RCC 7860 (cell line): ENCODE results near the gene SIK3.
A peak's percentile ranks its signal among the peaks of the same experiment; 100 is the strongest.
"Not testable (repeated sequence)": the region's sequence is repeated elsewhere in the genome, so short reads cannot be mapped to it uniquely, and the experiment has no call there.

ENCODE experiments used
- DNase-seq: peaks from one replicate; pipeline ENCODE4 v3.0.0-alpha.2; 2015; ENCODE audit warnings: low spot score
- FAIRE-seq: peaks from 2 replicates; lab custom pipeline; 2012; peaks lifted over from hg19 to GRCh38; lab: Jason Lieb, UNC

Gene SIK3

DNA sequence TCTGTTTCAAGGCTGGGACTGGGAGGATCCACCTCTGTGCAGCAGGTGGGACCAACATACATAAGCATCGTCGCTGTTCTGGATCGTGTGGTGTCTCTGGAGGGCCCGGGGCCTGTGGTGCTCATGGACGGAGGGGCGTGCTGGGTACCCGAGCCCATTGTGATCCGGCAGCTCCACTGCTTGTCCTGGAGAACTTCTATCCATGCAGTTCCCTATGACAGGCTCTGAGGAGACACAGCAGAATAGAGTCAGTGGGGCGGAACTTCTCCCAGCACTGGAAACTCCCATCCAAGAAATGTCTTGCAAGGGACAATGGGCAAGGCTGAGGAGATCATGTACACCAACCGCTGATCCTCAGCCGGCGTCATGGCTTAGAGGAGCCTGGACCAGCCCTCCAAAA is 249.2 kb downstream of the SIK3 start:
- no peak for FAIRE-seq

DNA sequence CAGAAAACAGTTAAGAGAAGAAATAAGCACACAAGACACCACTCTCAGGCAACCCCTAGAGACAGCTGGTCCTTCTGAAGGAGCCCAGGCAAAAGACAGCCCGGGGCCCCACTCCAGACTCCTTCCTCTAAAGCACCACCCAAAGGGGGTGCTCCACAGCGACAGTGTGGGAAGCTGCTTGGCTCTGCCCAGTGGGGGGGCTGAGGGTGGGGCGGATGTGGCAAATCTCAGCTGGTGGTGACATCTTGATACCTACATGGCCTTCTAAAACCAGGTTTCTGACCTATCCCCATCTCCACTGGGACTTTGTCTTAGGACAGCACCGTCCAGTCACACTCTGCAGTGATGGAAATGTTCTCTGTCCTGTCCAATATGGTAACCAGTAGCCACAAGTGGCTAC is 250.6 kb downstream of the SIK3 start:
- FAIRE-seq, result no peak
- no peak for DNase-seq

More for the DNA sequence above, 249.2 kb downstream of the SIK3 start:
- no peak for DNase-seq

GRCh38 chr11:116844722-116845121 is 253.5 kb downstream of the SIK3 start:
- no peak for DNase-seq
- no peak for FAIRE-seq

GRCh38 chr11:116843661-116844060 is 254.6 kb downstream of the SIK3 start:
- DNase-seq (no peak), FAIRE-seq (no peak)

- FAIRE-seq (no peak), DNase-seq (no peak)
Measured at GRCh38 chr11:116842909-116843308, 255.3 kb downstream of the SIK3 start.

GRCh38 chr11:116842117-116842516 is 256.1 kb downstream of the SIK3 start:
- FAIRE-seq (no peak), DNase-seq (no peak)

DNA sequence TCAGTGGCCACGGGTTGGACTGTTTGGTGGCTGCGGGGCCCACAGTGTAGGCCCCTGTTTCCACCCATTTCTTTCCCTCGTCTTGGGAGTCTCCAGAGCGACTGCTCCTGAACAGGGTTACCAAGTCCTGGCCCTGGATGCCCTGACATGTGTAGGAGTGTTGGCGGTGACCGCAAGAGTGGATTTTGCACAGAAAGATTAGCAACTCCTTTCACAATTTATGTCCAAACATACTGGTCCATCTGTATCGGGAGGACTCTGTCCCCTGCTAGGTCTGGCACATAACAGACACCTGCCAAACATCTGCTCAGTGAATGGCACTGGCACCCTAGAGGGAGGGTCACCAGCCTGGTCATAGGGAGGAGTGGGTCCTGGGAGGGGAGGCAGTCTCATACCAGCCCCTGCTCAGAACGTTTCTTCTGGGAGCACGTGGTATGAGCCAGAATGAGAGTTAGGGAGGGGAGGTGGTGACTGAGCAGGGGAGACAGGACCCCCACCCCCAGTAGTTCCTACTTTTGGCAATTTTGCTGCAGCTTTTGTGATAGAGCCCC is 257.4 kb downstream of the SIK3 start:
- FAIRE-seq, result no peak
- no peak for DNase-seq

DNA sequence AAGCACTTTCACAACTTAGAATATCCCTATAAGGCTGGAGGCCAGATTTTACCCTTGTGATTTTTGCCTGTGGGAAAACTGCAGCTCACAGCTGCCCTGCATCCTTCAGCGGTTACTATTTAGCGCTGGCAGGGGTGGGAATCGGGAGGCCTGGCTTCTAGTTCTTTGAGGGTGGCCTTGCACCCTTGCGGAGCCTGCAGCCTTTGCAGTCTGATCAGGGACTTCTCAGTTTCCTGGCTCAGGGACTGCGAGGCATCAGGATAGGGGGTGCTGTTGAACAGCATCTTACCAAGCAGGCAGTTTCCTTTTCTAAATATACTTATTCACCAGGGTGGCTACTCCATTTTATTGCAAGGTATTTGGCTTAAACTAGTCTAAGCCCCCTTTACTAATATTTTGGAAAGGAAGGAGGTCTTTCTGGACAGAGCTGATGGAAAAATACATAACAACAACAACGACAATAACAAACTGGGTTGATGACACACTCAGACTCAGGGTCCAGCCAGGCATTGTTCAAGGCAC is 257.9 kb downstream of the SIK3 start:
- FAIRE-seq, result no peak

GRCh38 chr11:116838321-116839084 is 259.7 kb downstream of the SIK3 start:
- FAIRE-seq, result no peak
- no peak for DNase-seq

More for the DNA sequence above, 257.9 kb downstream of the SIK3 start:
- DNase-seq, result no peak

GRCh38 chr11:116837231-116838091 is 260.8 kb downstream of the SIK3 start, which contains the start of gene APOA1:
APOA1 (minus strand) TSS chr11:116837622; CDS start chr11:116837387, 235 bp downstream.
- no peak for FAIRE-seq

GRCh38 chr11:116836632-116836991 is 261.6 kb downstream of the SIK3 start:
- FAIRE-seq, result no peak
- DNase-seq, result no peak

More at GRCh38 chr11:116837231-116838091, 260.8 kb downstream of the SIK3 start, which contains the start of gene APOA1:
- DNase-seq, result no peak

DNA sequence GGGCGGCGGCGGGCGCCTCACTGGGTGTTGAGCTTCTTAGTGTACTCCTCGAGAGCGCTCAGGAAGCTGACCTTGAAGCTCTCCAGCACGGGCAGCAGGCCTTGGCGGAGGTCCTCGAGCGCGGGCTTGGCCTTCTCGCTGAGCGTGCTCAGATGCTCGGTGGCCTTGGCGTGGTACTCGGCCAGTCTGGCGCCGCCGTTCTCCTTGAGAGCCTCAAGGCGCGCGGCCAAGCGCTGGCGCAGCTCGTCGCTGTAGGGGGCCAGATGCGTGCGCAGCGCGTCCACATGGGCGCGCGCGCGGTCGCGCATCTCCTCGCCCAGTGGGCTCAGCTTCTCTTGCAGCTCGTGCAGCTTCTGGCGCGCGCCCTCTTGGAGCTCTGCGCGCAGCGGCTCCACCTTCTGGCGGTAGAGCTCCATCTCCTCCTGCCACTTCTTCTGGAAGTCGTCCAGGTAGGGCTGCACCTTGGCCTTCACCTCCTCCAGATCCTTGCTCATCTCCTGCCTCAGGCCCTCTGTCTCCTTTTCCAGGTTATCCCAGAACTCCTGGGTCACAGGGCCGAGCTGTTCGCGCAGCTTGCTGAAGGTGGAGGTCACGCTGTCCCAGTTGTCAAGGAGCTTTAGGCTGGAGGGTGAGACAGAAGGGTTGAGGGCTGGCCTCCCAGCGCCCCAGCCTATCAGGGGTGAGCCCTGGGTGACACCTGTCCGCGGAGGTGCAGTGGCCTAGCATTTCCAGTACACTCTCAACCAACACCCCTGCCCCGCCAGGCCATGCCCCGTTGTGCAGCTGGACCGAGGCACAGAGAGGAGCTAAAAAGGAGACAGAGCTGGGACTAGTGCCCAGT is 262.2 kb downstream of the SIK3 start:
- FAIRE-seq (no peak), DNase-seq (peak; percentile 79)

DNA sequence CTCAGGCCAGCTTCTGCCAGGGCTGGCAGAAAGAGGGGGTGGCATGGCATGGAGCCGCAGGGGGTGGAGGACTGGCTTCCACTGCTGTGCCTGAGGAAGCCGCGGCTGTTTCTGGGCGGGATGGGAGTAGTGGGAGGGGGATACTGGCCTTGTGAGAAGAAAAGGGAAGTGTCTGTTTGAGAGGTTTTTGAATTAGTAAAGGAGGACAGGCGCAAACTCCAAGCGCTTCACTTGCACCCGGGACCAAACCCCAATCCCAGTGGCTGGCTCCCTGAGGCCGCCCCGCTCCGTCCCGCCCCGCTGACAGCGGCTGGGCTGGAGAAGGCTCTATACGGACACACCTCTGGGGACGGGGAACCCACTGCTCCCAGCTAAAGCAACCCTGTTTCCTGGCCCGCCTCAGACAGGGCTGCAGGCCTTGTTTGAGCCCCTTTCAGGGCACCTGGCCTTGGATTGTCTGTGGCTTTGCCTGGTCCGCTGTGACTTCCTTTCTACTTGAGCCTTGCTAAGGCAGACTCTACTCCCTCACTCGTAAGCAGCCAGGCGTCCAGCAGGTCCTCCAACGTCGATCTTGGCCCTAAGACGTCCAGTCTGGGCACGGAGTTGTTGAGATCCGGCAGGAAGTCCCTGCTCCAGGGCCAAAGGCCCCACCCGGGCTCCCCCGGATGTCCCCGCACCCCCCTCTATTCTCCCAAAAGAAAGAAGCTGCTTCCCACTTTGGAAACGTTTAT is 263.0 kb downstream of the SIK3 start:
- FAIRE-seq (no peak), DNase-seq (no peak)

GRCh38 chr11:116834535-116835041 is 263.6 kb downstream of the SIK3 start:
- DNase-seq, FAIRE-seq: not testable (repeated sequence)

- FAIRE-seq (no peak), DNase-seq (no peak)
Measured at GRCh38 chr11:116833816-116834534, 264.3 kb downstream of the SIK3 start.

DNA sequence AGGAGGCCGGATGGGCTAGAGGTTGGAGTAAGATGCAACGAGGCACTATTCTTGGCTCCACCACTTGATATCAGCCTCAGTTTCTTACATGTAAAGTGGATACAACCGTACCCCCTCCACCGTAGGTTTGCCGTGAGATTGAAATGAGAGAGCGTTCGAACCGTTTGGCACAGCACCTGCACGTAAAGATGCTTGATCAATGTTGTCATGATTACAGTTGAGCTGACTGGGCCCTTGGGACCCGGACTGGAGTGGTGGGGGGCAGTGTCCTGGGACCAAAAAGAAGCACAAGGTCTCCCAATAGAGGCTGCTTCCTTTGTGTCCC is 264.8 kb downstream of the SIK3 start:
- DNase-seq (no peak), FAIRE-seq (no peak)

- FAIRE-seq (no peak), DNase-seq (no peak)
Measured at GRCh38 chr11:116832350-116833290, 265.6 kb downstream of the SIK3 start.

DNA sequence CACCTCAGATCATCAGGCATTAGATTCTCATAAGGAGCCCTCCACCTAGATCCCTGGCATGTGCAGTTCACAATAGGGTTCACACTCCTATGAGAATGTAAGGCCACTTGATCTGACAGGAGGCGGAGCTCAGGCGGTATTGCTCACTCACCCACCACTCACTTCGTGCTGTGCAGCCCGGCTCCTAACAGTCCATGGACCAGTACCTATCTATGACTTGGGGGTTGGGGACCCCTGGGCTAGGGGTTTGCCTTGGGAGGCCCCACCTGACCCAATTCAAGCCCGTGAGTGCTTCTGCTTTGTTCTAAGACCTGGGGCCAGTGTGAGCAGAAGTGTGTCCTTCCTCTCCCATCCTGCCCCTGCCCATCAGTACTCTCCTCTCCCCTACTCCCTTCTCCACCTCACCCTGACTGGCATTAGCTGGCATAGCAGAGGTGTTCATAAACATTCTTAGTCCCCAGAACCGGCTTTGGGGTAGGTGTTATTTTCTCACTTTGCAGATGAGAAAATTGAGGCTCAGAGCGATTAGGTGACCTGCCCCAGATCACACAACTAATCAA is 266.4 kb downstream of the SIK3 start:
- FAIRE-seq (no peak), DNase-seq (no peak)
